Measurements from ENCODE around the gene SOX13. TPM values are rescaled to one million over a fixed set of nuclear protein-coding genes. Genes with fewer than 3 reads are reported as not detected.

Gene SOX13
- total RNA-seq, 6 experiments from 2014 or later: 9.9 to 13.5 (median 11.1) TPM

DNA sequence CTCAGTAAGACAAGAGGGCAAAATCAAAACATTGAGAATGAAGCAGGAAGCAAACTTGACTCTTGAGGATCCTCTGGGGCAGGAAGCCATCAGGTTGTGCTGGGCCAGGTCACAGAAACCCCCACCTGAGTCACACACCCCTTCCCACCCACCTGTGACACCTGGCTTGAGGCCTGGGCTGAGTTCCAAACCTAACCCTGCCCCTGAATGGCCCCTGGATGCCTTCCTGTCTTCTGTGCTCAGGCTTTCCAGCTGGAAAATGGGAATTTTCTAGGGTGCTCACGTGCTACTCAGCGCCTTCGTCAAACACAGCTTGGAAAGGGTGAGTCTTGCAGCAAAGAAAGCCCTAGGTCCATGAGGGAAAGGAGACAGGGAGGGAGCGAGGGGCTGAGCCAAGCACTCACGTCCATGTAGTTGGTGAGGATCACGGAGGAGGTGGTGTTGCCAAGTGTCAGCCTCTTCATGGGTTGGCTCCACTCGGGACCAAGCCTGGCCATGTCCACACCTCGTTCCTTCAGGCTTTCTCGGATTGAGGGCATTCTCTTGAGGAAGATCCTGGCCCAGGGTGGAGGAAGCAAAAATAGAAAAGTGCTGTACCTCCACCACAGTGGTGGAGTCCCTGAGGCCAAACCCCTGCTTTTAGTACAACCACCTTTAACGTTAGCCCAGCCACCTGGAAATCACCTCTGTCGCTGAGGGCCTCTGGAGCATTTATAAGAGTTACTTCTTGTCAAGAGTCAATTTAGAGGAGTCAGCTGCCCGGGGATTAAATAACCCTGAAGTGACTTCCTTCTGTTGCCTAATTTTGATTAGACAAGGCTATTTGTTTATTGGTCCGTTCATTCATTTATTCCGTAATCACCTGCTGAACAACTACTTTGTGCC is 88.9 kb downstream of the SOX13 start:
- Mint-ChIP-seq H3K27ac (no peak overlapping the region), H3K4me1 (ENCODE audit: low read depth) (peaks cover 18% of the 10 kb centered on the region), H3K36me3 (ENCODE audit: low read depth) (no peaks in the 10 kb centered on the region), H3K27me3 (ENCODE audit: insufficient read depth) (peaks cover 12% of the 10 kb centered on the region), H3K9me3 (no peaks in the 10 kb centered on the region), H3K4me3 (no peak overlapping the region)
- DNase-seq: no peak
- TF ChIP-seq, protein P1, sequence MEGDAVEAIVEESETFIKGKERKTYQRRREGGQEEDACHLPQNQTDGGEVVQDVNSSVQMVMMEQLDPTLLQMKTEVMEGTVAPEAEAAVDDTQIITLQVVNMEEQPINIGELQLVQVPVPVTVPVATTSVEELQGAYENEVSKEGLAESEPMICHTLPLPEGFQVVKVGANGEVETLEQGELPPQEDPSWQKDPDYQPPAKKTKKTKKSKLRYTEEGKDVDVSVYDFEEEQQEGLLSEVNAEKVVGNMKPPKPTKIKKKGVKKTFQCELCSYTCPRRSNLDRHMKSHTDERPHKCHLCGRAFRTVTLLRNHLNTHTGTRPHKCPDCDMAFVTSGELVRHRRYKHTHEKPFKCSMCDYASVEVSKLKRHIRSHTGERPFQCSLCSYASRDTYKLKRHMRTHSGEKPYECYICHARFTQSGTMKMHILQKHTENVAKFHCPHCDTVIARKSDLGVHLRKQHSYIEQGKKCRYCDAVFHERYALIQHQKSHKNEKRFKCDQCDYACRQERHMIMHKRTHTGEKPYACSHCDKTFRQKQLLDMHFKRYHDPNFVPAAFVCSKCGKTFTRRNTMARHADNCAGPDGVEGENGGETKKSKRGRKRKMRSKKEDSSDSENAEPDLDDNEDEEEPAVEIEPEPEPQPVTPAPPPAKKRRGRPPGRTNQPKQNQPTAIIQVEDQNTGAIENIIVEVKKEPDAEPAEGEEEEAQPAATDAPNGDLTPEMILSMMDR (IDR thresholded peaks at IDR 0.05): 0 out of 2 replicates have a peak, but pooled peaks have one; percentile 57

DNA sequence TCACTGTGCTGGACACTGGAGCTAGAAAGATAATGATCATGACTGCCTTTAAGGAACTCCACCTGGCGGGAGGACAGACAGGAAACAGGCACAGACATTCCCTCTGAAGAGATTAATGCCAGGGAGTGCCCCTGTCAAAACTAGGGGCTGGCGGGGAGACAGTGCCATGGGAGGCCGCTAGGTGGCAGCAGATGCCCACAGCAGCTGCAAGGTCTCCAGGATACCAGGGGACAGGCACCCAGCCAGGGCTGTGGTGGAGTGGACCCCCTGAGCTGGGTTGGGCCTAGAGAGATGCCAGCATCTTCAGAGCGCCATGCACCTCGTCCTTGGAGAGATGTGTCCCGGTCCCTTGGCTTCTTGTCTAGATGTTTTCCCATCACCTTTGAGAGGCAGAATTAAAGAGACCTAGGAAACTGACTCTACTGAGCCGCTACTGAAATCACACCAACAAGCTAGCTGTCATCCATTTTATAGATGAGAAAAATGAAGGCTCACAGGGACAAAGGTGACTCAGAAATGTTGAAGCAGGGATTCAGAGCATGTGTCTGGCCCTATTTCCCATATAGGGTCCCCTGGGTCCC is 89.7 kb downstream of the SOX13 start:
- H3K4me1 Mint-ChIP-seq (ENCODE audit: low read depth): peaks cover 18% of the 10 kb centered on the region
- H3K9me3 Mint-ChIP-seq: no peaks in the 10 kb centered on the region
- no peak overlapping the region for H3K27ac Mint-ChIP-seq
- peak; percentile 47 for DNase-seq
- H3K4me3 Mint-ChIP-seq: no peak overlapping the region
- H3K27me3 Mint-ChIP-seq (ENCODE audit: insufficient read depth): peaks cover 6% of the 10 kb centered on the region
- TF ChIP-seq, protein P1 (IDR thresholded peaks at IDR 0.05): peak; percentile 100
- no peaks in the 10 kb centered on the region for H3K36me3 Mint-ChIP-seq (ENCODE audit: low read depth)

DNA sequence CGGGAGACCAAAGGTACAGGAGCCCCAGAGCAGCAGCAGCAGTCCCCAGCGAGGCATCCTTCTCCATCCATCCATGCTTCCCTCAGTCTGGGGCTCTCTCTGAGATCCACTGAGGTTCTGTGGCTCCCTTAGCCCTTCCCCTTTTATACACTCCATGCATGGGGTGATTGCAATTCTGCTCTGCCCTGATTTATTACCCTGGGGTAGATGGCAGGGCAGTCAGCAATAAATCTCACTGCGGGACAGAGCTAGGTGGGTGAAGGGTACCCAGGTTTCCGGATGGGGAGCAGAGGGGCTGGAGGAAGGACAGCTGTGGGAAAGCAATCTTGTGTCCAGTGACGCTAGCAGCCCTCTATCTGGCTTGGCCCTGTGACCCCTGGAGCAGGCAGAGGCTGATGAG is 93.3 kb downstream of the SOX13 start, which contains the start of gene REN:
REN (minus strand) TSS at position 119 of the 400 bp plus-strand sequence; CDS start at position 75, 44 bp downstream.
- Mint-ChIP-seq H3K4me3 (no peak within 1 kb of the TSS), H3K27ac (no peak within 1 kb of the TSS), H3K9me3 (peaks cover 13% of the 10 kb centered on the region; the same call in 1 of the 2 replicates), H3K36me3 (ENCODE audit: low read depth) (peaks cover 18% of the 10 kb centered on the region; the same call in 1 of the 2 replicates), H3K4me1 (ENCODE audit: low read depth) (peaks cover 26% of the 10 kb centered on the region), H3K27me3 (ENCODE audit: insufficient read depth) (no peaks in the 10 kb centered on the region; the same call in none of the 2 replicates)
- TF ChIP-seq, protein P1 (IDR thresholded peaks at IDR 0.05): no peak
- DNase-seq: no peak

DNA sequence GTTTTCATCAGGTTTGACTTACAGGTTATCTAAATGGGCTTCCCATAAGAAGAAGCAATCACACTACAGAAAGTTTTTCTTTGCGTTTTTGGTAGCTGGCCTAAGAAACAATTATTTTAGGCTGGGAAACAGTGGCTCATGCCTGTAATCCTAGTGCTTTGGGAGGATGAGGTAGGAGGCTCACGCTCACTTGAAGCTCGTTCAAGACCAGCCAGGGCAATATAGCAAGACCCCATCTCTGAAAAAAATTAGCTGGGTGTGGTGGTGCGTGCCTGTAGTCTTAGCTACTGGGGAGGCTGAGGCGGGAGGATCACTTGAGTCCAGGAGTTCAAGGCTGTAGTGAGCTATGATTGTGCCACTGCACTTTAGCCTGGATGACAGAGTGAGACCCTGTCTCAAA is 94.8 kb downstream of the SOX13 start:
- TF ChIP-seq, protein P1 (IDR thresholded peaks at IDR 0.05): no peak
- H3K4me1 Mint-ChIP-seq (ENCODE audit: low read depth): peaks cover 34% of the 10 kb centered on the region
- H3K9me3 Mint-ChIP-seq: peaks cover 17% of the 10 kb centered on the region
- H3K36me3 Mint-ChIP-seq (ENCODE audit: low read depth): peaks cover 18% of the 10 kb centered on the region; the same call in 1 of the 2 replicates
- no peak overlapping the region for H3K27ac Mint-ChIP-seq
- H3K4me3 Mint-ChIP-seq: no peak overlapping the region
- no peaks in the 10 kb centered on the region; the same call in 1 of the 2 replicates for H3K27me3 Mint-ChIP-seq (ENCODE audit: insufficient read depth)
- DNase-seq: no peak

DNA sequence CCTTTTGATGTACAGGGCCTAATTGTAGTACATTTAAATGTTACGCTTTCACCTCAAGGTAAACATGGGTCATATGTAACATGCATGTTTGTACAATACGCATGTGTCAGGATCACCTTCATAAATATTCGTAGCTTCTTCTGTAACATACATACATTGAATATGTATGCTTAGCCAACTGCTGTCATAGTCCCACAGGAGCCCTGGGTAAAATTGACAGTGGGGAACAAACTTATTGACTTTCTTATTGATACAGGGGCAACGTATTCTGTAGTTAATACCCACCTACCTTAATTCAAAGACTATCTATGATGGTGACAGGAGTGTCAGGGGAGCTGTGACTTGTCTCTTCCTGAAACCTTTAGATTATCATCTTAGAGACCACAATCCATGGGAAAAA is 96.9 kb downstream of the SOX13 start:
- no peak overlapping the region for H3K27ac Mint-ChIP-seq
- H3K9me3 Mint-ChIP-seq: peaks cover 17% of the 10 kb centered on the region
- no peak for DNase-seq
- TF ChIP-seq, protein P1 (IDR thresholded peaks at IDR 0.05): no peak
- peaks cover 32% of the 10 kb centered on the region for H3K4me1 Mint-ChIP-seq (ENCODE audit: low read depth)
- no peaks in the 10 kb centered on the region; the same call in 1 of the 2 replicates for H3K27me3 Mint-ChIP-seq (ENCODE audit: insufficient read depth)
- peaks cover 18% of the 10 kb centered on the region; the same call in 1 of the 2 replicates for H3K36me3 Mint-ChIP-seq (ENCODE audit: low read depth)
- no peak overlapping the region for H3K4me3 Mint-ChIP-seq
